NAMALWA (cell line): ENCODE measurements around the gene TOR3A.
"Not testable (repeated sequence)": the region's sequence is repeated elsewhere in the genome, so short reads cannot be mapped to it uniquely, and the experiment has no call there.

Source experiments
- DNase-seq: peaks from one replicate; pipeline ENCODE4 v3.0.0-alpha.2; 2015; ENCODE audit warnings: low spot score

Gene TOR3A

DNA sequence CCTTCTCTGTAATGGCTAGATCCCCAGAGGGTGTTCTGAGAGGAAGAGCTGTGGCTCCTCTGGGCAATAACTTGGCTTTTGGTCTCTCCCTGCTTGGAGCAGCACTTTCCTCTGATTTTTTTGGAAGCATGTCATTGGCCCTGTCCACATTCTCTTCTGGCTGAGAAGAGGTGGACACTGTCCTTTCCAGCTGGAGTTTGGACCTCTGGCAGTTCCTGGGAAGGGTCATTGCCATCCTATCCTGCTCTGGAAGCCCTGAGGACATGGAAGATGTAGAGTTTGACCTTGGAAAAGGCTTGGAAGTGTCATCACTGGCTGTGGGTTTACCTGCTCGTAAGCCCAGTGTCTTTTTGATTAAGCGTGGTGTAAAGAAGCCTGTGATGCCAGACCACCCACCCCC, 26.8 kb downstream of the TOR3A start:
- DNase-seq, result no peak

DNA sequence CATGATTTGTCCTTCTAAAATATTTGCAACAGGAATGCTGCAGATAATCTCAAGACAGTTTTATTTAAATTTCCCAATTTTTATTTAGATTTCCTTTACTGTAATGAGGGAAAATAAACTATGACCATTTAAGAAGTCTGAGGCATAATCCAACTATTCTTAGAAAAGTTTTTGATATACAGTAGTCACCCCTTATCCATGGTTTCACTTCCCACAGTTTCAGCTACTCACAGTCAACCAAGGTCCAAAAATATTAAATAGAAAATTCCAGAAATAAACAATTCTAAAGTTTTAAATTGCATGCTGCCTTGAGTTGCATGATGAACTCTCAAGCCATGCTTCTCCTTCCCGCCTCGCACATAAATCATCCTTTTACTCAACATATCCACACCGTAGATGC, 33.3 kb downstream of the TOR3A start:
- DNase-seq, result no peak

DNA sequence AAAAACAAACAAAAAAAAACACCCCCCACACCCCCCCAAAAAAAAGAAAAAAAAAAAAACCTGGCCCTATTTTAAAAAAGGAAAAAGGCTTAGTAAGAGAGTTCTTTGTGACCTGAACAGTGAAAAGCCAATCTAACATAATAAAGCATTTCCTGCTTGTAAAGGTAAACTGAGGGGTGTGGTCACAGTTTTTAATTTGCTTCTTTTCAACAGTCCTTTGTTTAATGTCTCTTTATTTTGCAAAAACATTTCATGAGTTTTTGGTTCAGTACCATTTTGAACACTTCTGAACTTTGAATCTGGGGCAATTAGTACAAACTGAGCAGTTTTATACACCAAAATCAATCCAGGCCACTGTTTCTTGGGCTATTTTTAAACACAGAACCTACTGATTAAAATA, 37.6 kb downstream of the TOR3A start:
- DNase-seq, result no peak

DNA sequence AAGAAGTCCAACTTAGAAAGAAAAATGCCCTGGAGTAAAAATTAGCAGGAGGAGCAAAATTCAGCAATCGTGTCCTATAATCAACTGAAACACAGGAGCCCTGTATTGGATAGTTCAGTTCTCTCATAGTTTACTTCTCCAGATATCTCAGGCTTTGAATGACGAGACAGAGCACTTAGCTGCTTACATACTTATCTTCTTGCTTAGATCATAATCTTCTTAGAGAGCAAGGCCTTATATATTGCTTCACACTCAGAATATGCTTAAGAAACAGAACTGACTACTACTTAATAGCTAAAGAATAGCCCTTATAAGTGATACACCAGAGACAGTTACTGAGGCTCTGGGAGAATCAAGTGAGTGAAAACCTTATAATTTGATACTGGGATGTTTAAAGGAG, 38.9 kb downstream of the TOR3A start:
- DNase-seq, result no peak

DNA sequence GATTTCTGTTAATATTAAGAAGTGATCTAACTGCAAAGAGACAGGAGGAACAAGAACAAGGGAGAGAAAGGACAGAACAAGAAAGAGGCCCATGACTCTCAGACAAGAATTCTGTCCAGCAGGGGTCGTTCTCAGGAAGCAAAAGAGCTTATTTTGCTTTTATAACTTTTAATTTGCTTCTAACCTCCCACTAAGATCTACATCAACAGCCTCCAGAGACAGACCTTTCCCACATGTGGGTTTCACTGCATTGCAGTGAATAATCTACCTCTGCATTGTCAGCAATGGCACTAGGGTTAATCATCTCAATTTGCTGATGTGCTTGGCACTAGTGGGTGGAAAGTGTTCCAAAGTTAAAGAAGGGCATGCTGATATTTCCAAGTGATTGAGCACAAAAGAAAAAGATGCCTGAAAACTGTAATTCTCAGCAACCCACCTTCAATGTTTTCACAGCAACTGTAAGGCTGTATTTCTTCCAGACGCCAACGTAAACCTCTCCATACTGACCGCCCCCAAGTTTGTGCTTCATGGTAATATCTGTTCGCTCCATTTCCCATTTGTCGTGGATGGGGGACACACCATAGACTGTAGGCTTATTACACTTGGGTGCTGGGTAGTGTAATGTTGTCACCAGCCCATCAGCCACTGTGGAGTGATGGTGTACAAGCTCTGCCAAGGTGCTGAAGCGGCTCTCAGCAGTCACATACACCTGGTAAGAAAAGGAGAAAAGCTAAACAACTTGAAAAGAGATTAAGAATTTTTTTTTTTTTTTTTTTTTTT, 39.5 kb downstream of the TOR3A start:
- DNase-seq, result peak; percentile 84

DNA sequence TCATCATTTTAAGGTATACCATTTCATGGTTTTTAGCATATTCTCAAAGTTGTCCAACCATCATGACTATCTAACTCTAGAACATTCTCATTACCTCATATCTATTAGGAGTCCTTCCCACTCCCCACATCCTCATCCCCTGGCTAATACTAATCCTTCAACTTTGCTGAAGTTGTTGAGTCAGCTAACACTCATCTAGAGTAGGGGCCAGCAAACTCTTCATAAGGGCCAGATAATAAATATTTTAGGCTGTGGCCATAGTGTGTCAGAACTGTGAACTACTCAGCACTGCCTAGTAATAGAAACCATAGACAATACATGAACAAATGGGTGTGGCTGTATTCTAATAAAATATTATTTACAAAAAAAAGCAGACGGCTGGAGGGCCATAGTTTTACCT, 43.0 kb downstream of the TOR3A start:
- DNase-seq, result no peak

DNA sequence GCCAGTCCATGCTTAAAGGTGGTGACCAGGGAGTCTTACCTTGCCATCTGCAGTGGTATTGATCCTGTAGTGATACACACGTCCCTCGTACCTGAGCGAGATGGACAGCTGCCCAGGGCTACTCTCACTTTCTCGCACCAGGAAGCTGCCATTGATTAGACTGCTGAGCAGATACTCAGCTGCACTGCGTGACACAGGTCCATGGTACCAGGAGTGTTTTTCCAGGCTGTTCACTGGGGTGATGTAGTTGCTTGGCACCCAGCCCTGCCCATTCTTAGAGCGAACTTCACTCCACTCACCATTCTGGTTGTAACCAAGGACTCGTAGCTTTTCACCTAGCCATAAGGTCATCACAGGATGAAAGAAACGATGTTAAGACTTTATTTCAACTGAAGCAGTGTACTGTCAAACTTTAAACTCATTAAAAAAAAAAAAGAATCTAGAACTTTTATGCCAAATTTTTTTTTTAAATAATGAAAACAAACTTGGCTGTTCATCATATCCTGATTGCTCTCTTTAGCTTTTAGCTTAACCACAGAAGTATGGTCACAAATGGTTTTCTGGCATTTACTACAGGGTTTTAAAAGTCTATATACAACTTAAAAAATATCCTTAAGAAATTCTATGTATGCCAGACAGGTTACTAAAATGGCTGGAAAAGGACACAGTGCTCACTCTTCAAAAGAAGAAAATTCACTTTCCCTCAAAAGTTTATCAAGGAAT, 44.6 kb downstream of the TOR3A start:
- no peak for DNase-seq

DNA sequence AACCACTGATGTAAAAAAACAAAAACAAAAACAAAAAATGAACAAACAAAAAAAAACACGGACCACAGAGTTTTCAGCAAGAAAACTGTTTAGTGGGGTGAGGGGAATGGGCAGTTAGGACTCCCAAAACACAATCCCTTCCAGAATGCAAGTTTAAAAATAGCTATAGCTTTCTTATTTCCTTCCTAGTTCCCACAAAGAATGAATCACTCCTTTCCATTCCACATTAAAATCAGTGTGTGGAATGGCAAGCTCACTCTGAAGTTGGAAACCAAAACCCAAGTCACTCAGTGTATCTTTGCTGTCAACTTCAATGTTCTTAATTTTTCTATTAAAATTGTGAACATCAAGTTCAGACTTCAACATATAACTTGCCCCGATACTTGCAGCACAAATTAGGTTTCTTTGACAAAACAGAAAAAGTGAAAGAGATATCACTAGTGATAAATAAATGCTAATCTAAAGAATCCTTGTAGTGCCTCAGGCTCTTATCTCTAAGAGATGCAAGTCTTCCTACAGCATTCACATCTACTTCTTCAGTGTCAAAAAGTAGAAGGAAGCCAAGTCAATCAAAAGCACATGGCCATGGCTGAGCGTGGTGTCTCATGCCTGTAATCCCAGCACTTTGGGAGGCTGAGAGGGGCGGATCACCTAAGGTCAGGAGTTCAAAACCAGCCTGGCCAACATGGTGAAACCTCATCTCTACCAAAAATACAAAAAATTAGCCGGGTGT, 45.5 kb downstream of the TOR3A start:
- no peak for DNase-seq

DNA sequence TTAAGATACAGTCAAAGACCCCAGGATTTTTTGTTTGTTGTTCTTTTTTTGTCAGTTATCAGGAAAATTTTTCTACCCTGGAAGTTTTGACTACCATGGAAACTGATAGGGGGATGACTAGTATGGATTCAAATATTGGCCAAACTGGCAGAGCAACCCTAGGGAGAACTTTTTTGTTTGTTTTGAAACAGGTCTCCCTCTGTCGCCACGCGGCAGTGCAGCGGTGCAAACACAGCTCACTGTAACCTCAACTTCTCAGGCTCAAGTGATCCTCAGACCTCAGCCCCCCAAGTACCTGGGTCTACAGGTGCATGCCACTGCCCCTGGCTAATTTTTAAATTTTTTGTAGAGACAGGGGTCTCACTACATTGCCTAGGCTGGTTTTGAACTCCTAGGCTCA, 46.6 kb downstream of the TOR3A start:
- no peak for DNase-seq

DNA sequence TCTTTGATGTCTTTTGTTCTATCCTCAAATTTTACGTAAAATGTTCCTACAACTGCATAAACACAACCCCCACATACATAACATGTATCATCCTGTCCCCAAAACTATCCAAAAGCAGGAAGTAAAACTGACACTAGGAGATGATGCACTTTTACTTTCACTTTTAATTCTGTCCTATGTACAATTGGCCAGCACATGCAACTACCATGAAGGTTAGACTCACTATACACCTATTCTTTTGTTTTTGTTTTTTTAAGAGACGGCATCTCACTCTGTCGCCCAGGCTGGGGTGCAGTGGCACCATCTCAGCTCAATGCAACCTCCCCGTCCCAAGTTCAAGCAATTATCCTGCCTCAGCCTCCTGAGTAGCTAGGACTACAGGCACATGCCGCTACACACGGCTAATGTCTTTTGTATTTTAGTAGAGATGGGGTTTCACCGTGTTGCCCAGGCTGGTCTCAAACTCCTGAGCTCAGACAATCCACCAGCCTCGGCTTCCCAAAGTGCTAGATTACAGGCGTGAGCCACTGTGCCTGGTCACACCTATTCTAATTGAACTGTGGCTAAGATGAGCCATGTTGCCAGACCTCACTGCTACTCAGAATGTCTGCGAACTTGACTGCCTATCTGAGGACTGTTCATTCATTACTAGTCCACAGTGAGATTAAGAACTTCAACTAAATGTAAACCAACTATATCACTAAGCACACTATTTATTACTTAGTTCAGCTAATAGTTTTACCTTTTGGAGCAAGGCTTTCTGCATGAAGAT, 48.0 kb downstream of the TOR3A start:
- peak; percentile 87 for DNase-seq

DNA sequence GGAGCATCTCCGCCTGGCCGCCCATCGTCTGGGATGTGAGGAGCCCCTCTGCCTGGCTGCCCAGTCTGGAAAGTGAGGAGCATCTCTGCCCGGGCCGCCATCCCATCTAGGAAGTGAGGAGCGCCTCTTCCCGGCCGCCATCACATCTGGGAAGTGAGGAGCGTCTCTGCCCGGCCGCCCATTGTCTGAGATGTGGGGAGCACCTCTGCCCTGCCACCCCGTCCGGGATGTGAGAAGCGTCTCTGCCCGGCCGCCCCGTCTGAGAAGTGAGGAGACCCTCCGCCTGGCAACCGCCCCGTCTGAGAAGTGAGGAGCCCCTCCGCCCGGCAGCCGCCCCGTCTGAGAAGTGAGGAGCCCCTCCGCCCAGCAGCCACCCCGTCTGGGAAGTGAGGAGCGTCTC, 53.3 kb downstream of the TOR3A start:
- DNase-seq, result not testable (repeated sequence)

DNA sequence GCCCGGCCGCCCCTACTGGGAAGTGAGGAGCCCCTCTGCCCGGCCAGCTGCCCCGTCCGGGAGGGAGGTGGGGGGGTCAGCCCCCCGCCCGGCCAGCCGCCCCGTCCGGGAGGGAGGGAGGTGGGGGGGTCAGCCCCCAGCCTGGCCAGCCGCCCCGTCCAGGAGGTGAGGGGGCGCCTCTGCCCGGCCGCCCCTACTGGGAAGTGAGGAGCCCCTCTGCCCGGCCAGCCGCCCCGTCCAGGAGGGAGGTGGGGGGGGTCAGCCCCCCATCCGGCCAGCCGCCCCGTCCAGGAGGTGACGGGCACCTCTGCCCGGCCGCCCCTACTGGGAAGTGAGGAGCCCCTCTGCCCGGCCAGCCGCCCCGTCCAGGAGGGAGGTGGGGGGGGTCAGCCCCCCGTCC, 53.8 kb downstream of the TOR3A start:
- DNase-seq, result not testable (repeated sequence)

DNA sequence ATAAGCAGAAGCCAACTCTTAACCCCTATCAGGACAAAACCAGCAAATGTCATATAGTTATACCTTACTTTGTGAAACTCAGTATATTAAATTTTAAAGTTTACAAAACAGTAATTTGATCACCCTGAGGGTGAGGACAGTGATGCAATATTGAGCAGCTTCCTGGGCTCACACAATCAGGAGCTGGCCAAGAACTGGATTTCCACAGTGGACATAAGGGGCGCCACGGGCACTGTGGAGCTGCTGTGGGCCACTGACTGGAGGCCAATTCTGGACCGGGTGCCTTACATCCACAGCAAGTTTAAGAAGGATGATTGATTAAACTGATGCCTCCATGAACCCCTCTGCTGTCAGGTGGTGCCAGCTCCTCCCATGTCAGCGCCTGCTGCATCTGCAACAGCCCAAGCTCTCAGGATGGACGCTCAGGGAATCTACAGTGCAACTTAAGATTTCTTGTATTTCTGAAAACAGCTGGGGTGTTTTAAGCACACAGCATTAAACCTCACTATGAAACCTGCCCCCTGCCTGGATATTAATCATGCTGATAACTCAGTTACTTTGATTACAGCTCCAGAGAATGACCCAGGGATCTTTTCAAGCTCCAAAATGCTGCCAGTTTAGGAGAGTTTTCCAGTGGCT, 55.9 kb downstream of the TOR3A start:
- DNase-seq, result no peak

DNA sequence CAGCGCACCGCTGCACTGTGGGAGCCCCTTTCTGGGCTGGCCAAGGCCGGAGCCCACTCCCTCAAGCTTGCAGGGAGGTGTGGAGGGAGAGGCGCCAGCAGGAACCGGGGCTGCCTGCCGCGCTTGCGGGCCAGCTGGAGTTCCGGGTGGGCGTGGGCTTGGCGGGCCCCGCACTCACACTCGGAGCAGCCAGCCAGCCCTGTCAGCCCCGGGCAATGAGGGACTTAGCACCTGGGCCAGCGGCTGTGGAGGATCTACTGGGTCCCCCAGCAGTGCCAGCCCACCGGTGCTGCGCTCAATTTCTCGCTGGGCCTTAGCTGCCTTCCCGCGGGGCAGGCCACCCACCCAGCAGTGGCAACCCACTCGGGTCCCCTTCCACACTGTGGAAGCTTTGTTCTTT, 56.9 kb downstream of the TOR3A start:
- not testable (repeated sequence) for DNase-seq

DNA sequence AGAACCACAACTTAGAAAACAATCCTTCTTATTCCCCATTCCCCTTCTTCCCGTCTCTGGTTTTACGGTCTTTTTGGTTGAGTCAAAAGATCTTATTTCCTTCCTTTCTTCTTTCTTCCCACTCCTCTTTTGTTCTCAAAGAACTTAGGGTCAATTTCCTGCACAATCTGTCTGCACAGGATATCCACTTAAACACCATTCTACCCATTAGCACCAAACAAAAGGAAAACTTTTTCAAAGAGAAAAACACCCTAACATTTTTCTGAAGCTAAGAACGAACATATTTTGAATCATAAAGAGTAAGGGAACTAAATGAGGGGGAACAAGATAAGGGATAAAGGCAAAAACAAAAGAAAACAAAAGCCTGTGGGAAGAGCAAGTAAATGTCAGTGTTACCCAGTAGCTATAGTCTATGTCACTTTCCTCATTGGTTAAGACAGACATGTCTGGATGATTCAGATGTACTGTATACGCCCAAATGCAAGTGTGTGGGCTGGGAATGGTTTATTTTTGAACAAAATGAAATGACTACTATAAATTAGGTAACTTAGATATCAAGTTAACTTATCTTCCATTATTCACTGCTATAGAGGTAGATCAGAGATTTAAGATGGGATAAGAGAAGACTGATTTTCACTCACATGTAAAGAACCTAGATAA, 59.9 kb downstream of the TOR3A start:
- DNase-seq, result no peak

DNA sequence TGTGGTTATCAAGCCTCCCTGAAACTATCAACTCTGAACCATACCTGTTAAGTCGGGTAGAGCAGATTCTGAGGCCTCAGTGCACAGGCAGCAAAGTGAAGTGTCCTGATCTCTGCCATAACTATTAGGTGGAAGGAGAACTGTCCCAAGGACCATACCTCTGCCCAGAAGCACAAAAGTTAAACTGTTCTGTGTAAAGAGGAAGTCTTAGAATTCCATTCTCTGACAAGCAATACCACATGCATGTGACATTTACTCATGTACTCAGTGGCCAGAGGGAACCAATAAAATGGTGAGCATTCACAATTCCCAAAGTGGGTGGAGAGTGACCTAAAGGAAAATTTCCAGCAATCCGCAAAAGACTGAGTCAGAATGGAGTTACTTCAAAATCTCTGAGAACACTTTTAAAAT, 61.0 kb downstream of the TOR3A start:
- DNase-seq, result no peak

DNA sequence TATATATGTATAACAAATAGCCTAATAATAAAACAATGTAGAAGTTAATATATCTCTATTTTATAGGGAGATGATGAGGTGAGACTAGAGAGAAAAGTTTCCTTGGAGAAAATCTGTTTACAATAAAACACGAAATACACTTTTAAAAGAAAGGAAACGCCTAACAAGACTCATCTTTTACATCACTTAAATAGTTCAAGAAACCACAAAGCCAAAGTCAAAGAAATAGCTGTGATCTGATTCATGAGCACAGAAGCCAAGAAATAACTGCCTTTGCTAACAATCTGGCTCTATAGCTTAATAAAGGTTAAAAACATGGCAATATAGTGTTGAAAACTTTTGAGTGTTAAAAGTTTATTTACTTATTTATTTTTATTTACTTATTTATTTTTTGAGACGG, 61.5 kb downstream of the TOR3A start:
- DNase-seq, result no peak

DNA sequence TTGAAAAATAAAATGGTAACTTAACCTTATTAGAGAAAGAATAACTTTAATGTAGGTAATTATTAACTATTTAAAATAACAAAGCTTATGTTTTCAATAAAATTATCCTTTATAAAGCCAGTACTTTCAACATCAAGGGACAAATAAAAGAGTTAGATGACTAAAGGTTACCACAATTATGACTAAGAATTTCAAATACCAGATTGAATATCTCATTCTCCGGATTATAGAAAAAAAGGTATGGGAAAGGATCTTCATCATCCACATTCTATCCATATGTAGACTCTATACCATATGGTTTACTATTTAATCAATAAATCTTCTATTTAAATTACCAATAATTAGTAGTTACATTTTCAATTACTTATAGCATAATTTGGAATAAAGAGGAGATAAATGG, 62.8 kb downstream of the TOR3A start:
- DNase-seq, result no peak

DNA sequence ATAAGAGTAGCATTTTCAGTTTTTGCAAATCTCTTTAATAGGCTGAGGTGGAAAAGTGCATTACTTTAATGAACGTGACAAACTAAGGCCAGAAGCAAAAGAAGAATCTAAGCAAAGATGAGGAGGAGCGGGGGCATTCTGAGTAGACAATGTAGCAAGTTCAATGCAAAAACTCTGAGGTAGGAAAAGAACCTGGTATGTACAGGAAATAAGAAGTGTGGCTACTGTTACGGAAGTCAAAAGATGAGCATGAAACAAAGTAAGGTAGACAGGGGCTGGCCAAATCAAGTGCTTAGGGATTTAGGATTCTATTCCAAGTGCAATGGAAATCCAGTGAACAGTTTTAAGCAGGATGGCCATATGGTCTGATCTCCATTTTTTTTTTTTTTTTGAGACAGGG, 63.7 kb downstream of the TOR3A start:
- no peak for DNase-seq
